Measurements from ENCODE around the gene AGXT.

DNA sequence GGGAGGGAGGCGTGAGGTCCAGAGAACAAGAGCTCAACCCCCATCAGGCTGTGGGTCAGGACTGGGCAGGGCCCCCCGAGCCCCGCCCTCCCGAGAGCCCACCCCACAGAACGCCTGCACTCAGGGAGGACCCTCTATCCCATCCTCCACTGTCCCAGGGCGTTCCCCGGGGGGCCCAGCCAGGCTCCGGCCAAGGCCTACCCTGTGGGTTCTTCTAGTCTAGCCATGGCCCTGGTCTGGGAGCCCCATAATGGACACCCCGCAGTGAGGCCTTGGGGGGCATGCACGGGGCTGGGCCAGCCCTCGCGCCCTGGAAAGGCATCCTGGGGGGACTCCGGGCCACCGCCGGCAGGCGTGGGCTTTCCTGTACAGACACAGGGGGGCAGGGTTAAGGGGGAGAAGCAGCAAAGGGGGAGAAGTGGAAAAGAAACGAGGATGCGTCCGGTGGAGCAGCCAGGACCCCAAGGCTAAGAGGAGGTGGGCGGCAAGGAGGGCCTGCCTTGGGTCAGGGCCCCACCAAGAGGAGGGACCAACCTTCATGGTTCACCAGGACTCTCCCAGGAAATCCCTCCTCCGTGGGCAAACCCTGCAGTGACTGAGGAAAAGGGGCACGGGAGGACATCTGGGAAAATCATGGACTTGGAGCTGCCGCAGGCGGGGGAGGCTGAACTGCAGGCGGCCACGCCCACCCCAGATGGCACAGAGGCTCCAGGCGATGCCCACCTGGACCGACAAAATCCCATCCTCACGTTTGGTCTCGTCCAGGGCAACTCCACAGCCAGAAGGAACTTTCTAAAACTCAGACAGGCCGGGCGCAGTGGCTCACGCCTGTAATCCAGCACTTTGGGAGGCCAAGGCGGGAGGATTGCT lies 34.8 kb downstream of the AGXT start:
- TF ChIP-seq CTCF (IDR thresholded peaks at IDR 0.05) (no peak), POLR2A (IDR thresholded peaks at IDR 0.05) (no peak)

Measured in right lobe of liver (tissue), 4 donors.